ENCODE results near the gene UPF3A.
"Not testable (repeated sequence)": the region's sequence is repeated elsewhere in the genome, so short reads cannot be mapped to it uniquely, and the experiment has no call there.

The UPF3A gene

DNA sequence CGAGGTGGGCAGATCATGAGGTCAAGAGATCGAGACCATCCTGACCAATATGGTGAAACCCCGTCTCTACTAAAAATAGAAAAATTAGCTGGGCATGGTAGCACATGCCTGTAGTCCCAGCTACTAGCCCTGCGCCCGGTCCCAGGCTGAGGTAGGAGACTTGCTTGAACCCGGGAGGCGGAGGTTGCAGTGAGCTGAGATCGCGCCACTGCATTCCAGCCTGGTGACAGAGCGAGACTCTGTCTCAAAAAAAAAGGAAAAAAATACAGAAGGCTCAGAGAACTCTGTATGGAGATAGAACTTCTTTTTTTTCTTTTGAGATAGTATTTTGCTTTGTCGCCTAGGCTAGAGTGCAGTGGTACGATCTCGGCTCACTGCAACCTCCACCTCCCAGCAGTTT is 17.1 kb upstream of the UPF3A start:
- not testable (repeated sequence) for H3K9me3 ChIP-seq (ENCODE audit: control insufficient read depth in 2 of 2, low read length in 2 of 2); H3K4me3 ChIP-seq (ENCODE audit: low read length in 2 of 2); H3K27me3 ChIP-seq (ENCODE audit: control insufficient read depth in 1 of 2, insufficient read depth in 2 of 2, low read length in 2 of 2); H3K27ac ChIP-seq (ENCODE audit: low read length); H3K9ac ChIP-seq (ENCODE audit: low read length in 2 of 2); H3K4me1 ChIP-seq (ENCODE audit: control insufficient read depth, insufficient read depth, low read length)
- peaks cover 69 to 74% of the 10 kb centered on the region in 2 donors for H3K36me3 ChIP-seq (ENCODE audit: control insufficient read depth in 2 of 2, insufficient read depth in 2 of 2, low read length in 2 of 2)

- no peak overlapping the region for H3K9ac ChIP-seq (ENCODE audit: low read length in 2 of 2)
- H3K27ac ChIP-seq (ENCODE audit: low read length), result no peak overlapping the region
- H3K36me3 ChIP-seq (ENCODE audit: control insufficient read depth in 2 of 2, insufficient read depth in 2 of 2, low read length in 2 of 2), result peaks cover 63 to 71% of the 10 kb centered on the region in 2 donors
- no peaks in the 10 kb centered on the region for H3K9me3 ChIP-seq (ENCODE audit: control insufficient read depth in 2 of 2, low read length in 2 of 2)
- no peaks in the 10 kb centered on the region for H3K4me1 ChIP-seq (ENCODE audit: control insufficient read depth, insufficient read depth, low read length)
- no peak overlapping the region for H3K4me3 ChIP-seq (ENCODE audit: low read length in 2 of 2)
- no peaks in the 10 kb centered on the region for H3K27me3 ChIP-seq (ENCODE audit: control insufficient read depth in 1 of 2, insufficient read depth in 2 of 2, low read length in 2 of 2)
Observed at GRCh38 chr13:114264886-114265611, 16.4 kb upstream of the UPF3A start.

DNA sequence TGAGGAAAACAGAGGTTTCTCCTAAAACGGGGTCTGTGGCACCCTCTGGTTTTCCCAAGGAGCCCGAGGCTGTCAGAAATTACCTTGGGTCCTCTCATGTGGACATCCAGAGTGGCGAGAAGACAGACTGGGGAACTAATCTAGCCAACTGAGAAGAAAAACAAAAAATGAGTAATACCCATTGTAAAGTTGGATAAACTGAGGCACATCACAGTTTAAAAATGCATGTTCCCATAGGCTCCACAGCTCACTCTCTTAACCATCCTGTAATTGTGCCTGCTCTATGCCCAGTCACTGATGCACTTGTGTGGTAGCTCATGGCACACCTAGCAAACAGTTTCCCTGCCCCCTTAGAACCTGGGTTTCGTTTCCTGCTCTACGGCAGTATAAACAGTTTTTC is 15.2 kb upstream of the UPF3A start:
- H3K27me3 ChIP-seq (ENCODE audit: control insufficient read depth in 1 of 2, insufficient read depth in 2 of 2, low read length in 2 of 2), result no peaks in the 10 kb centered on the region
- H3K4me1 ChIP-seq (ENCODE audit: control insufficient read depth, insufficient read depth, low read length), result no peaks in the 10 kb centered on the region
- no peak overlapping the region for H3K9ac ChIP-seq (ENCODE audit: low read length in 2 of 2)
- H3K4me3 ChIP-seq (ENCODE audit: low read length in 2 of 2), result no peak overlapping the region
- peaks cover 55 to 70% of the 10 kb centered on the region in 2 donors for H3K36me3 ChIP-seq (ENCODE audit: control insufficient read depth in 2 of 2, insufficient read depth in 2 of 2, low read length in 2 of 2)
- H3K27ac ChIP-seq (ENCODE audit: low read length), result no peak overlapping the region
- no peaks in the 10 kb centered on the region for H3K9me3 ChIP-seq (ENCODE audit: control insufficient read depth in 2 of 2, low read length in 2 of 2)

DNA sequence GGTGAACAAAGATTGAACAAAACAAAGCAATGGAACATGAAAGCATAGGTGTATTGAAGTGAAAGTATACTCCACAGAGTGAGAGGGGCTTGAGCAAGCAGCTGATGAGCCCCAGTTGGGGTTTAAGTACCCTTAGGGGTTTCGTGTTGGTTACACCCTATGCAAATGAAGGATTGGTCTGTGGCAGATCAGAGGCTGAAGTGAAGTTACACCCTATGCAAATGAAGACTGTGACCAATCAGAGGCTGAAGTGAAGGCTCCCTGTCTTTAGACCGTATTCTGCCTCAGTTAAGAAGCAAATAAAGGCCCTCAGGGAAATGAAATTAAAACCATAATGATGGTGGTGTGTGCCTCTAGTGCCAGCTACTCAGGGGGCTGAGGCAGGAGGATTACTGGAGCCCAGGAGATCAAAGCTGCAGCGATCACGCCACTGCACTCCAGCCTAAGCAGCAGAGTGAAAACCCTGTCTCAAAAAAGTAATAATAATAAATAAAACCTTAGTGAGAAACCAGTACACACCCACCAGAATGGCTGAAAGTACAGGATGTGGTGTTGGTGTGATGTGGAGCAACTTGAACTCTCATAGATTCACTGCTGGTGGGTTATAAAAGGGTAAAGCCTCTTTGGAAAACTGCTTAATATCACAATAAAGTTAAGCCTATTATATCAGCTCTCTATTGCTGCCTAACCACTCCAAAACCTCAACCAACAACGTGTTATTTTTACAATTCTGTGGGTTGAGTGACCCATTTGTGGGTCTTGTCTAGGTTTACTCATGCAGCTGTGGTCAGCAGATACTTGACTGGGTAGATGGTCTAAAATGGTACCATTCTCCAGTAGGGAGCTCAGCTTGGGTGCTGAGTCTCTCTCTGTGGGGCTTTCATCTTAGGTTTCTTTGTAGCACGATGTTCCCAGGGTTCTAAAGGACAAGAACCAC is 12.8 kb upstream of the UPF3A start:
- H3K4me3 ChIP-seq (ENCODE audit: low read length in 2 of 2), result no peak overlapping the region
- no peaks in the 10 kb centered on the region for H3K27me3 ChIP-seq (ENCODE audit: control insufficient read depth in 1 of 2, insufficient read depth in 2 of 2, low read length in 2 of 2)
- peaks cover 49 to 66% of the 10 kb centered on the region in 2 donors for H3K36me3 ChIP-seq (ENCODE audit: control insufficient read depth in 2 of 2, insufficient read depth in 2 of 2, low read length in 2 of 2)
- H3K27ac ChIP-seq (ENCODE audit: low read length), result no peak overlapping the region
- no peak overlapping the region for H3K9ac ChIP-seq (ENCODE audit: low read length in 2 of 2)
- H3K9me3 ChIP-seq (ENCODE audit: control insufficient read depth in 2 of 2, low read length in 2 of 2), result no peaks in the 10 kb centered on the region
- H3K4me1 ChIP-seq (ENCODE audit: control insufficient read depth, insufficient read depth, low read length), result no peaks in the 10 kb centered on the region

GRCh38 chr13:114269281-114269770 is 12.1 kb upstream of the UPF3A start:
- Histone ChIP-seq H3K4me3 (ENCODE audit: low read length in 2 of 2) (no peak overlapping the region), H3K27me3 (ENCODE audit: control insufficient read depth in 1 of 2, insufficient read depth in 2 of 2, low read length in 2 of 2) (no peaks in the 10 kb centered on the region), H3K9me3 (ENCODE audit: control insufficient read depth in 2 of 2, low read length in 2 of 2) (no peaks in the 10 kb centered on the region), H3K27ac (ENCODE audit: low read length) (no peak overlapping the region), H3K4me1 (ENCODE audit: control insufficient read depth, insufficient read depth, low read length) (no peaks in the 10 kb centered on the region), H3K36me3 (ENCODE audit: control insufficient read depth in 2 of 2, insufficient read depth in 2 of 2, low read length in 2 of 2) (peaks cover 49 to 64% of the 10 kb centered on the region in 2 donors), H3K9ac (ENCODE audit: low read length in 2 of 2) (no peak overlapping the region)

DNA sequence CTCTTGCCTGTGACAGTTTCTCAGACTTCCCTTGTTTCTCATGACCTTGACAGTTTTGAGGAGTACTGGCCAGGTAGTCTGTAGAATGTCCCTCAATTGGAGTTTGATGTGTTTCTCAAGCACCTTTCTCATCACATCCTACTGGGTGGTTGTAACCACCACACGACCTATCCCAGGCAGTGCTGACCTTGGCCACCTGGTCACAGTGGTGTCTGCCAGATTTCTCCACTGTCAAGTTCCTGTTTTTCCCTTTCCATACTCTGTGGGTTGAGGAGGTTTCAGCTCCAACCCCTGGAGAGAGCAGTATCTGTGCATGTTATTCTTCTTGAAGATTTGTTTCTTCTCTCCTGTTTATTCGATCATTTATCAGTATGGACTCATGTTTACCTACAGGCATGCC is 8.4 kb upstream of the UPF3A start:
- no peaks in the 10 kb centered on the region for H3K27me3 ChIP-seq (ENCODE audit: control insufficient read depth in 1 of 2, insufficient read depth in 2 of 2, low read length in 2 of 2)
- H3K36me3 ChIP-seq (ENCODE audit: control insufficient read depth in 2 of 2, insufficient read depth in 2 of 2, low read length in 2 of 2), result peaks cover 32 to 44% of the 10 kb centered on the region in 2 donors
- no peaks in the 10 kb centered on the region for H3K4me1 ChIP-seq (ENCODE audit: control insufficient read depth, insufficient read depth, low read length)
- H3K9me3 ChIP-seq (ENCODE audit: control insufficient read depth in 2 of 2, low read length in 2 of 2), result no peaks in the 10 kb centered on the region
- no peak overlapping the region for H3K4me3 ChIP-seq (ENCODE audit: low read length in 2 of 2)
- H3K27ac ChIP-seq (ENCODE audit: low read length), result no peak overlapping the region
- H3K9ac ChIP-seq (ENCODE audit: low read length in 2 of 2), result no peak overlapping the region

DNA sequence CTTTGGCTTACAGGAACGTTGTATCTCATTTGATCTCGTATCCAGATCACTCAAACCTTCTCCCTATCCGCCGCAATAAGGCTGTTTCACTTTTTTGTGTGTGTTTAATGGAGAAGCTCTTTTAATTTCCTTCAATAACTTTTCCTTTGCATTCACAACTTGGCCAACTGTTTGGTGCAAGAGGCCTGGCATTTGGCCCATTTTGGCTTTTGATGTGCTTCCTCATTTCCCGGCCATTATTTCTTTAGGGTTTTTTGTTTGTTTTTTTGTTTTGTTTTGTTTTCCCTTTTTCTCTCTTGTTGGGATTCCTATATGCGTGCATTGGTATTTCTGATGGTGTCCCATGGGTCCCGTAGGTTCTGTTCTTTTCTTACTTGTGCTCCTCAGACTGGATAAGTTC is 6.1 kb upstream of the UPF3A start:
- Histone ChIP-seq H3K9ac (ENCODE audit: low read length in 2 of 2) (no peak overlapping the region), H3K4me1 (ENCODE audit: control insufficient read depth, insufficient read depth, low read length) (no peaks in the 10 kb centered on the region), H3K4me3 (ENCODE audit: low read length in 2 of 2) (no peak overlapping the region), H3K36me3 (ENCODE audit: control insufficient read depth in 2 of 2, insufficient read depth in 2 of 2, low read length in 2 of 2) (peaks cover 23 to 25% of the 10 kb centered on the region in 2 donors), H3K27ac (ENCODE audit: low read length) (no peak overlapping the region), H3K27me3 (ENCODE audit: control insufficient read depth in 1 of 2, insufficient read depth in 2 of 2, low read length in 2 of 2) (no peaks in the 10 kb centered on the region), H3K9me3 (ENCODE audit: control insufficient read depth in 2 of 2, low read length in 2 of 2) (no peaks in the 10 kb centered on the region)

DNA sequence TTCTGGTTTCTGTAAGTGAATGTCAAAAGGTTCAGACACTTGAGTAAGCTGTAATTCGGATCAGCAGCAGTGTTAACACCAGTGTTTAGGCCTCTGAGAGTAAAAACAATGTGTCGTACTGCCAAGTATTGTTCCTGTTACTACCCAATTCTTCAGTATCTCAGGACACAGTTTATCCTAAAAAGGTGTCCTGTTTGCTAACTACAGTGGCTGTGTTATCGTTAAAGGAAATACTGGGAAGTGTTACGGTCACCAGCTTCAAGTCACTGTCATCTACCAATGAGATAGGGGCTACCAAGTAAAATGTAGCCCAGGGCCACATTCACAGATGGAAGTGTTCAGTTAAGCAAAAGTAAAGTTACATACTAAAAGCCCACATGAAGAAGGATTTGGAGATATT is 2.3 kb upstream of the UPF3A start:
- no peak overlapping the region for H3K27ac ChIP-seq (ENCODE audit: low read length)
- peaks cover 5% of the 10 kb centered on the region for H3K4me1 ChIP-seq (ENCODE audit: control insufficient read depth, insufficient read depth, low read length)
- peaks cover 7 to 10% of the 10 kb centered on the region in 2 donors for H3K36me3 ChIP-seq (ENCODE audit: control insufficient read depth in 2 of 2, insufficient read depth in 2 of 2, low read length in 2 of 2)
- no peak overlapping the region for H3K4me3 ChIP-seq (ENCODE audit: low read length in 2 of 2)
- no peaks in the 10 kb centered on the region for H3K9me3 ChIP-seq (ENCODE audit: control insufficient read depth in 2 of 2, low read length in 2 of 2)
- H3K27me3 ChIP-seq (ENCODE audit: control insufficient read depth in 1 of 2, insufficient read depth in 2 of 2, low read length in 2 of 2), result no peaks in the 10 kb centered on the region
- H3K9ac ChIP-seq (ENCODE audit: low read length in 2 of 2), result no peak overlapping the region

DNA sequence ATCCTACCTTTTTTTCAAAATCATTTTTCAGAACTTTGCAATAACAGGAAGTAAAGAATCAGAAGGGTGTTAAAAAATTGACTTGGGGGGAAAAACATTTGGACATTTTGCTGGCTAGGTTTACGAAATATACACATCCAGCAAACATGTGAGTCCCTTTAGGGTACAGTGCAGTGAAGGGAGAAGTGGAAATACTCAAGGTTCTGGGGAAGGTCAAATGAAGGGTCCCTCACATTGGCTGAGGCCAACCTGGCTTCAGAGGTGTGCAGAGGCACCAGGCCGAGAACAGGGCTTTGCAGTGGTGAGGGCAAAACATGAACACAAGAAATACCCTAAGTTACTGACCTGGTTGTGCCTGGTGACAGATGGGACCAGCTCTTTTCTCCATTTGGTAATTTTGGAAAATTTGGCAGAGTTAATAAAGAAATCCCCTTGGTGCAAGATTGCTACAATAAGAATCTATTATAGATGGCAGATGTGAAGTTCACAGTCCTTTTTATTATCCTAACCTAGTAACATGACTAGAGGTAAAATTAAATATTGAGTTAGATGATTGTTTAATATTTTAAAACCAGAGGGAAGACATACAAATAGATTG is 1.5 kb upstream of the UPF3A start:
- Histone ChIP-seq H3K27ac (ENCODE audit: low read length) (no peak overlapping the region), H3K4me1 (ENCODE audit: control insufficient read depth, insufficient read depth, low read length) (peaks cover 5% of the 10 kb centered on the region), H3K9ac (ENCODE audit: low read length in 2 of 2) (peak overlapping the region in 1 of 2 donors; percentile 81), H3K9me3 (ENCODE audit: control insufficient read depth in 2 of 2, low read length in 2 of 2) (no peaks in the 10 kb centered on the region), H3K36me3 (ENCODE audit: control insufficient read depth in 2 of 2, insufficient read depth in 2 of 2, low read length in 2 of 2) (peaks cover 3 to 5% of the 10 kb centered on the region in 2 donors), H3K27me3 (ENCODE audit: control insufficient read depth in 1 of 2, insufficient read depth in 2 of 2, low read length in 2 of 2) (no peaks in the 10 kb centered on the region), H3K4me3 (ENCODE audit: low read length in 2 of 2) (no peak overlapping the region)

GRCh38 chr13:114282041-114282670 is 755 bp downstream of the UPF3A start:
- Histone ChIP-seq H3K9me3 (ENCODE audit: control insufficient read depth in 2 of 2, low read length in 2 of 2) (no peaks in the 10 kb centered on the region), H3K4me3 (ENCODE audit: low read length in 2 of 2) (peak overlapping the region; percentile 84 to 87), H3K4me1 (ENCODE audit: control insufficient read depth, insufficient read depth, low read length) (peaks cover 5% of the 10 kb centered on the region), H3K27ac (ENCODE audit: low read length) (peak overlapping the region; percentile 66), H3K27me3 (ENCODE audit: control insufficient read depth in 1 of 2, insufficient read depth in 2 of 2, low read length in 2 of 2) (no peaks in the 10 kb centered on the region), H3K36me3 (ENCODE audit: control insufficient read depth in 2 of 2, insufficient read depth in 2 of 2, low read length in 2 of 2) (peaks cover 11 to 12% of the 10 kb centered on the region in 2 donors), H3K9ac (ENCODE audit: low read length in 2 of 2) (peak overlapping the region; percentile 87)

Data from stomach smooth muscle (tissue), 2 donors.